Heart left ventricle (tissue), 13 donors: ENCODE measurements around the gene KMT2B.

Experiments used
- POLR2A ChIP-seq, 2 donors: fragments of 450-650 bp; IDR thresholded peaks; one replicate each; pipeline ENCODE4 v1.6.1; 2017; ENCODE audit warnings: antibody characterized with exemption in 2 of 2, mild to moderate bottlenecking in 2 of 2, moderate library complexity in 2 of 2
- TF ChIP-seq, protein P1 (sequence below), 12 donors: fragments of 200-600 bp; sonication (generic) in 4 of 12; IDR thresholded peaks; one replicate each; pipeline versions ENCODE4 v1.5.0 to v1.8.0; 2018 to 2022; ENCODE audit warnings: antibody characterized with exemption in 12 of 12, mild to moderate bottlenecking in 5 of 12
- donor health status: ischemic (EF 13 %, LVEDD 7.1; RV severe dilation, severe dysfunction).
- donor health status: DM: no; HTN: yes; CAD: no.
- donor health status: DM: no; HTN: no; CAD: no.
- donor health status: ischemic (EF 25% LVEDD 6.9; RV normal size, moderate dysfunction).
- donor health status: ischemic (EF 25% LVEDD 5.7; RV mildly dilated, moderate dysfunction).
- donor health status: ischemic (EF 35%, LVEDD 5.7; RV mildly dilated, moderate dysfunction).
- donor health status: nonischemic (EF 11% LVEDD 7.7; RV severe dilation, severe dysfunction).
- donor health status: DM: yes; HTN: yes; CAD: no.
- donor health status: PGD.
- donor health status: ischemic (EF 29% LVEDD 5.4; RV normal size, mild dysfunction).
- donor health status: nonischemic (EF 23%, LVEDD 6.1; RV moderate dilation, normal function).

- TF ChIP-seq POLR2A (IDR thresholded peaks at IDR 0.05), result no peak
- TF ChIP-seq, protein P1, sequence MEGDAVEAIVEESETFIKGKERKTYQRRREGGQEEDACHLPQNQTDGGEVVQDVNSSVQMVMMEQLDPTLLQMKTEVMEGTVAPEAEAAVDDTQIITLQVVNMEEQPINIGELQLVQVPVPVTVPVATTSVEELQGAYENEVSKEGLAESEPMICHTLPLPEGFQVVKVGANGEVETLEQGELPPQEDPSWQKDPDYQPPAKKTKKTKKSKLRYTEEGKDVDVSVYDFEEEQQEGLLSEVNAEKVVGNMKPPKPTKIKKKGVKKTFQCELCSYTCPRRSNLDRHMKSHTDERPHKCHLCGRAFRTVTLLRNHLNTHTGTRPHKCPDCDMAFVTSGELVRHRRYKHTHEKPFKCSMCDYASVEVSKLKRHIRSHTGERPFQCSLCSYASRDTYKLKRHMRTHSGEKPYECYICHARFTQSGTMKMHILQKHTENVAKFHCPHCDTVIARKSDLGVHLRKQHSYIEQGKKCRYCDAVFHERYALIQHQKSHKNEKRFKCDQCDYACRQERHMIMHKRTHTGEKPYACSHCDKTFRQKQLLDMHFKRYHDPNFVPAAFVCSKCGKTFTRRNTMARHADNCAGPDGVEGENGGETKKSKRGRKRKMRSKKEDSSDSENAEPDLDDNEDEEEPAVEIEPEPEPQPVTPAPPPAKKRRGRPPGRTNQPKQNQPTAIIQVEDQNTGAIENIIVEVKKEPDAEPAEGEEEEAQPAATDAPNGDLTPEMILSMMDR (IDR thresholded peaks at IDR 0.05), result no peak
These were observed 32.4 kb downstream of the KMT2B start for GRCh38 chr19:35750167-35750566.
